Thymus (tissue), 11 donors: Measurements from ENCODE around the gene AADAC. TPM values are rescaled to one million over a fixed set of nuclear protein-coding genes. Genes with fewer than 3 reads are reported as not detected.
"Not testable (repeated sequence)": the region's sequence is repeated elsewhere in the genome, so short reads cannot be mapped to it uniquely, and the experiment has no call there.

ENCODE experiments used
- DNase-seq, 9 donors: peaks; one replicate each; pipeline ENCODE4 v3.0.0-alpha.2; 2013; ENCODE audit warnings: low spot score in 9 of 9, low read depth in 6 of 9, missing footprints in 1 of 9
- H3K27ac ChIP-seq, 2 donors: one replicate each; pipeline ENCODE4 v1.5.1; 2013; ENCODE audit warnings: control low read depth in 1 of 2, low read depth in 1 of 2, low read length in 1 of 2, mild to moderate bottlenecking in 1 of 2, moderate library complexity in 1 of 2
- H3K27me3 ChIP-seq, 2 donors: one replicate each; pipeline ENCODE4 v1.5.1; 2013; ENCODE audit warnings: low read length in 1 of 2; ENCODE audit not compliant: control insufficient read depth in 2 of 2, insufficient read depth in 1 of 2
- H3K36me3 ChIP-seq, 2 donors: one replicate each; pipeline ENCODE4 v1.5.1; 2013; ENCODE audit warnings: low read length in 1 of 2, mild to moderate bottlenecking in 1 of 2, moderate library complexity in 1 of 2; ENCODE audit not compliant: control insufficient read depth in 2 of 2, insufficient read depth in 2 of 2
- H3K4me1 ChIP-seq, 2 donors: one replicate each; pipeline ENCODE4 v1.5.1; 2013; ENCODE audit warnings: low read length in 2 of 2; ENCODE audit not compliant: control insufficient read depth in 2 of 2, insufficient read depth in 2 of 2
- H3K4me3 ChIP-seq, 2 donors: one replicate each; pipeline ENCODE4 v1.5.1; 2013; ENCODE audit warnings: low read length in 2 of 2, control low read depth in 1 of 2, mild to moderate bottlenecking in 1 of 2
- H3K9me3 ChIP-seq, 2 donors: one replicate each; pipeline ENCODE4 v1.5.1; 2013; ENCODE audit warnings: low read length in 1 of 2, mild to moderate bottlenecking in 1 of 2; ENCODE audit not compliant: control insufficient read depth in 2 of 2, insufficient read depth in 1 of 2
- WGBS: extraction: QIAGEN DNeasy Blood & Tissue Kit; methylation state at CpG from one replicate; pipeline ENCODE4 v1.1.7; 2013; 5-methylcytosine and 5-hydroxymethylcytosine counted together
- polyA plus RNA-seq: library from polyadenylated mRNA; stranded (reverse); fragments of 200-250 nt; gene quantifications from one replicate; pipeline ENCODE4 v1.2.3, GENCODE V29; 2013
- total RNA-seq: library from RNA; stranded (reverse); fragments of 120-200 nt; gene quantifications from one replicate; pipeline ENCODE4 v1.2.4, GENCODE V29; 2013
- donor health status: healthy.

AADAC gene
- total and polyA plus RNA-seq, 2 donors = 0.19 to 1.7 TPM

GRCh38 chr3:151774910-151775309, 39.0 kb upstream of the AADAC start:
- Histone ChIP-seq H3K27me3 (no peaks in the 10 kb centered on the region), H3K27ac (no peak overlapping the region), H3K4me3 (no peak overlapping the region), H3K4me1 (no peaks in the 10 kb centered on the region), H3K9me3 (no peaks in the 10 kb centered on the region), H3K36me3 (no peaks in the 10 kb centered on the region)
- no peak for DNase-seq

- Histone ChIP-seq H3K27ac (no peak overlapping the region), H3K27me3 (no peaks in the 10 kb centered on the region), H3K4me3 (no peak overlapping the region), H3K9me3 (no peaks in the 10 kb centered on the region), H3K4me1 (no peaks in the 10 kb centered on the region), H3K36me3 (no peaks in the 10 kb centered on the region)
- no peak for DNase-seq
- WGBS = 93% methylated on average over 4 of the region's 4 CpGs
These were observed 38.3 kb upstream of the AADAC start for GRCh38 chr3:151775314-151776258.

GRCh38 chr3:151776259-151776740, 37.6 kb upstream of the AADAC start:
- Histone ChIP-seq H3K27ac (no peak overlapping the region), H3K27me3 (no peaks in the 10 kb centered on the region), H3K4me1 (no peaks in the 10 kb centered on the region), H3K36me3 (no peaks in the 10 kb centered on the region), H3K9me3 (no peaks in the 10 kb centered on the region), H3K4me3 (no peak overlapping the region)
- WGBS = 98% methylated on average over 1 of the region's 1 CpG
- no peak for DNase-seq

DNA sequence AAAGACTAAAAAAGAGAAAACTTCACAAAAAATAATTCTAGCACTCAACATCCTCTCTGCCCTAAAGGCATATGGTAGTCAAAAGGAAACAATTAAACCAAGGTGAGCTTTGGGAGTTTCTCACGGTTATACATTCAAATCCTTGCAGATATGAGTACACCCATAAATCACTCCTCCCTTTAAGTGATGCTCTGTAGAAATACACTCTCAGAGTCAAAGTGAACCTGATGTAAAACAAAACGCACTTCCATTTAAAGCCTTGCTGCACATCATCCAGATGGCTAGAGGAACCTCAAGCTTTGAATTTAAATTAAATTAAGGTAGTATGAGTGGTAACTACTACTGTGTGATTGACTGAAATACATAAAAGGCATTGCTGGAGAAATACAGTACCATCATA, 36.0 kb upstream of the AADAC start:
- WGBS = over 99% methylated on average over 2 of the region's 2 CpGs
- Histone ChIP-seq H3K4me1 (no peaks in the 10 kb centered on the region), H3K27ac (no peak overlapping the region), H3K9me3 (no peaks in the 10 kb centered on the region), H3K4me3 (no peak overlapping the region), H3K36me3 (no peaks in the 10 kb centered on the region), H3K27me3 (no peaks in the 10 kb centered on the region)
- DNase-seq = no peak

DNA sequence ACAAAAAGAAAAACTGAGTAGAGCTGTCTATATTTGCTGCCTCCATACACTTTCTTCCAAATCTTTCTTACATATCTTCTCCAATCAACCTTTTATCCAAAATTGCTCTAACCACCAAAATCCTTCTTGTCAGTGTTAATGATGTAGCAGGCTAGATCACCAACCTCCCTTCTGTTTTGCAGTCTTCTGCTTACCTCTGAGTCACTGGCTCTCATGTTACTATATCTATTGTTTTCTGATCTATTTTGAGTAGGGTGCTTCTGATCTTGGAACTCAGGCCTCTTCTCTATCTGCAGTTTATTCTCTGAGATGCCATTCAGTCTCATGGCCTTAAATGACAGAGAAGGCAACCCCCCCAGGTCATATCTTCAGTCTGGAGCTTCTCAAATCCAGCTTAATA, 26.3 kb upstream of the AADAC start:
- Histone ChIP-seq H3K27ac (no peak overlapping the region), H3K36me3 (no peaks in the 10 kb centered on the region)

DNA sequence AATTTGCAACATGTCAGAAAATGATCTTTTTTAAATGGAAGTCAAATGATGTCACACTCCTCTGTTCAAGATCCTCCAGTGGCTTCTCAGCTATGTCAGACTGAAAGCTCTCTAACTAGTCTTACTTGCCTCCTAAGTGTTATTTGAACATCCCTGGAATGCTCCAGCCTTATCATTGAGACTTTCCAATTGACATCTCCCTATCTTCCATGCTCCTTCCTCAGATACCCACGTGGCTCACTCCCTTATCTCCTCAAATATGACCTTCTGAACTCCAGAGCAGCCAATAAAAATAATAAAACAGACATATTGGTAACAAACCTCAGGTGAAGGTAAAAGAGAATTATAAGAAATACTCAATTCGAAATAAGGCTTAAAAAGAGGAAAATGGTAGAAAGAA, 25.5 kb upstream of the AADAC start:
- WGBS = 96% methylated on average over 2 of the region's 2 CpGs
- H3K9me3 ChIP-seq = no peaks in the 10 kb centered on the region
- H3K27ac ChIP-seq = no peak overlapping the region
- no peaks in the 10 kb centered on the region for H3K36me3 ChIP-seq
- H3K4me3 ChIP-seq = no peak overlapping the region
- no peaks in the 10 kb centered on the region for H3K4me1 ChIP-seq
- no peak for DNase-seq
- H3K27me3 ChIP-seq = no peaks in the 10 kb centered on the region

More for the DNA sequence above, 26.3 kb upstream of the AADAC start:
- H3K27me3 ChIP-seq = no peaks in the 10 kb centered on the region
- DNase-seq = no peak
- no peak overlapping the region for H3K4me3 ChIP-seq
- H3K4me1 ChIP-seq = no peaks in the 10 kb centered on the region
- no peaks in the 10 kb centered on the region for H3K9me3 ChIP-seq

DNA sequence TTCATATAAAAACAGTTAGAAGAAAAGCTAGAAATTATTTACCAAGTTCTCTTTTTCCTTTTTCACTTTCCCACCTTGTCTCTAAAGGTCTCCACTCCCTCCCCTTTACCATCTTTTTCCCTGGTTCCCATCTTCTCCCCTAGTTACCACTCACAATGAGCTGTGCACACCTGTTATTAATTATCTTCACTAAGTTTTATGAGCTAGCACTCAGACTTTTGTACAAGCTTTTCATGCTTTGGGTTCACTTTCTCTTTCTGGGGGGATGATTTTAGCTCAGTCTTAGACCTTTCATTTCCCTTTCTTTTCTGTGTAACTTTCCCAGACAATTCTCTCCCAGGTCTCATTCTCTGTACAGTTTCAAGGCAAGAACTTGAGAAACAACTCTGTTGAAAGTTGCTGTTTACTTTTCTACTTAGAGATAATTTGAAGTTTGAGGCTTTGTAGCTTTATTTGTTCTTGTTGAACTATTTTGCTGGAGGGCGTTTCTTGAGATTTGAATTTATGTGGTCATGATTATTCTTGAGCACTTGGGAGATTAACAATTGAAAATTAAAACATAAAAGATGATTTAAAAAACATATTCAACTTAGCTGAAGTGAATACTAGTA, 24.0 kb upstream of the AADAC start:
- Histone ChIP-seq H3K27me3 (no peaks in the 10 kb centered on the region), H3K27ac (no peak overlapping the region), H3K36me3 (no peaks in the 10 kb centered on the region), H3K9me3 (no peaks in the 10 kb centered on the region), H3K4me1 (no peaks in the 10 kb centered on the region), H3K4me3 (no peak overlapping the region)
- WGBS = 97% methylated on average over 1 of the region's 1 CpG
- DNase-seq = no peak

DNA sequence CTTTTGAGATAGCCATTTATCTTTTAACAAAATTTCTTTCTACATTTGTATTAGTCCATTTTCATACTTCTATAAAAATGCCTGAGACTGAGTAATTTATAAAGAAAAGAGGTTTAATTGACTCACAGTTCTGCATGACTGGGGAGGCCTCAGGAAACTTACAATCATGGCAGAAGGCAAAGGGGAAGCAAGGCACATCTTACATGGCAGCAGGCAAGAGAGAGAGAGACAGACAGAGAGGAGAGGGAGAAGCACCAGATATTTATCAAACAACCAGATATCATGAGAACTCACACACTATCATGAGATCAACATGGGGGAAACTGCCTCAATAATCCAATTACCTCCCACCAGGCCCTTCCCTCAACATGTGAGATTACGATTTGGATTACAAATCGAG, 23.2 kb upstream of the AADAC start:
- not testable (repeated sequence) for DNase-seq, H3K27ac ChIP-seq, H3K4me3 ChIP-seq, H3K9me3 ChIP-seq, H3K4me1 ChIP-seq, H3K36me3 ChIP-seq, H3K27me3 ChIP-seq
- 96% methylated on average over 2 of the region's 2 CpGs for WGBS

DNA sequence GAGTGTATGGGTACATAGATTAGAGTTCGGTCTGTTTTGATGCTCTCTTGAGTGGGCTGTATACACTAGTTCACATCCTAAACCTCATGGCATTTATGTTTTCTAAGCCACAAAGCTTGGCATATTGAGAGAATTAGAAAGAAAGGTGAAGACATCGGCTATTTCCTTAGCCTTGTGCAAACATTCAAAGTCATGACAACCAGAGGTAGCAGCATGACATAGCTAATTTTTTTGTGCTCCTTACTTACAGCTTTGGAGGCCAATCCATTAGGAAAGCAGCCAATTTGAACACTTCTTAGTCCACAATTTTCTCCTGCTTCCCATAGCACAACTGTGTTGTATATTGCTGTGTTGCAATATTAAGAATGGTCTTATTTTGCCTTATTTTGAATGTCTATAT, 21.5 kb upstream of the AADAC start:
- Histone ChIP-seq H3K27me3 (no peaks in the 10 kb centered on the region), H3K4me1 (no peaks in the 10 kb centered on the region), H3K27ac (no peak overlapping the region), H3K9me3 (no peaks in the 10 kb centered on the region), H3K36me3 (no peaks in the 10 kb centered on the region), H3K4me3 (no peak overlapping the region)
- 94% methylated on average over 2 of the region's 2 CpGs for WGBS
- DNase-seq = no peak
